Activated CD4-positive, CD25-positive, alpha-beta regulatory T cell treated with anti-CD3 and anti-CD28 coated beads, Interleukin-2, amount 50 U/mL, for 72 hours (primary cell): ENCODE data around the gene STIMATE.

Experiments used
- DNase-seq: peaks from one replicate; pipeline ENCODE4 v3.0.0; 2021

STIMATE gene

GRCh38 chr3:52897130-52898122, at the start of gene STIMATE:
Gene STIMATE (minus strand): TSS chr3:52897548. CDS start chr3:52897450, 98 bp downstream.
- peak; percentile 90 for DNase-seq

GRCh38 chr3:52939600-52939999, 42.3 kb upstream of the STIMATE start:
- no peak for DNase-seq

- DNase-seq, result no peak
These were observed 37.5 kb upstream of the STIMATE start for GRCh38 chr3:52934630-52935530.

- no peak for DNase-seq
These were observed 34.5 kb upstream of the STIMATE start for GRCh38 chr3:52931889-52932288.

- DNase-seq, result no peak
These were observed 34.0 kb upstream of the STIMATE start for GRCh38 chr3:52931328-52931727.

- DNase-seq, result no peak
These were observed 33.4 kb upstream of the STIMATE start for GRCh38 chr3:52930748-52931147.

GRCh38 chr3:52926554-52926953, 29.2 kb upstream of the STIMATE start:
- DNase-seq, result no peak

GRCh38 chr3:52925405-52926313, 28.3 kb upstream of the STIMATE start:
- no peak for DNase-seq

- no peak for DNase-seq
These were observed 26.6 kb upstream of the STIMATE start for GRCh38 chr3:52923963-52924362.

- DNase-seq, result no peak
These were observed 23.5 kb upstream of the STIMATE start for GRCh38 chr3:52920841-52921240.

GRCh38 chr3:52917044-52917443, 19.7 kb upstream of the STIMATE start:
- DNase-seq, result no peak

- no peak for DNase-seq
These were observed 17.9 kb upstream of the STIMATE start for GRCh38 chr3:52915294-52915693.

GRCh38 chr3:52912885-52913731, 15.8 kb upstream of the STIMATE start:
- no peak for DNase-seq

- no peak for DNase-seq
These were observed 13.5 kb upstream of the STIMATE start for GRCh38 chr3:52910823-52911222.

GRCh38 chr3:52907497-52907896, 10.1 kb upstream of the STIMATE start:
- no peak for DNase-seq

- DNase-seq, result no peak
These were observed 7.2 kb upstream of the STIMATE start for GRCh38 chr3:52904552-52904951.

- DNase-seq, result no peak
These were observed 6.7 kb upstream of the STIMATE start for GRCh38 chr3:52904000-52904399.

- no peak for DNase-seq
These were observed 735 bp downstream of the STIMATE start for GRCh38 chr3:52896613-52897012.

- DNase-seq, result no peak
These were observed 1.2 kb downstream of the STIMATE start for GRCh38 chr3:52896151-52896550.

- DNase-seq, result no peak
These were observed 1.9 kb downstream of the STIMATE start for GRCh38 chr3:52895418-52895817.

GRCh38 chr3:52894756-52895155, 2.6 kb downstream of the STIMATE start:
- no peak for DNase-seq
